ENCODE results near the gene LHPP.

The LHPP gene

GRCh38 chr10:124557167-124557566 lies 95.5 kb downstream of the LHPP start:
- H3K4me3 ChIP-seq (ENCODE audit: low read depth, low read length) = no peak overlapping the region
- no peak for DNase-seq (ENCODE audit: low read depth)
- no peak for TF ChIP-seq CTCF (conservative IDR thresholded peaks at IDR 0.05; ENCODE audit: low read depth, low read length)

- no peak for TF ChIP-seq CTCF (conservative IDR thresholded peaks at IDR 0.05; ENCODE audit: low read depth, low read length)
- DNase-seq (ENCODE audit: low read depth) = peak; percentile 26
- no peak overlapping the region for H3K4me3 ChIP-seq (ENCODE audit: low read depth, low read length)
These were observed 96.2 kb downstream of the LHPP start for GRCh38 chr10:124557648-124558338.

- no peak overlapping the region for H3K4me3 ChIP-seq (ENCODE audit: low read depth, low read length)
- peak; percentile 35 for DNase-seq (ENCODE audit: low read depth)
- TF ChIP-seq CTCF (conservative IDR thresholded peaks at IDR 0.05; ENCODE audit: low read depth, low read length) = no peak
These were observed 97.0 kb downstream of the LHPP start for GRCh38 chr10:124558339-124559321.

- DNase-seq (ENCODE audit: low read depth) = no peak
- no peak for TF ChIP-seq CTCF (conservative IDR thresholded peaks at IDR 0.05; ENCODE audit: low read depth, low read length)
- no peak overlapping the region for H3K4me3 ChIP-seq (ENCODE audit: low read depth, low read length)
These were observed 97.9 kb downstream of the LHPP start for GRCh38 chr10:124559372-124560132.

- no peak overlapping the region for H3K4me3 ChIP-seq (ENCODE audit: low read depth, low read length)
- TF ChIP-seq CTCF (conservative IDR thresholded peaks at IDR 0.05; ENCODE audit: low read depth, low read length) = peak; percentile 23
- peak; percentile 97 for DNase-seq (ENCODE audit: low read depth)
These were observed 98.9 kb downstream of the LHPP start for GRCh38 chr10:124560377-124561105.

- H3K4me3 ChIP-seq (ENCODE audit: low read depth, low read length) = no peak overlapping the region
- DNase-seq (ENCODE audit: low read depth) = no peak
- TF ChIP-seq CTCF (conservative IDR thresholded peaks at IDR 0.05; ENCODE audit: low read depth, low read length) = no peak
These were observed 99.6 kb downstream of the LHPP start for GRCh38 chr10:124561206-124561605.
